Activated CD4-positive, alpha-beta T cell treated with anti-CD3 and anti-CD28 coated beads, Interleukin-2, amount 50 U/mL, for 48 hours (primary cell): ENCODE measurements around the gene TUBB2B.
A peak's percentile ranks its signal among the peaks of the same experiment; 100 is the strongest.
"Not testable (repeated sequence)": the region's sequence is repeated elsewhere in the genome, so short reads cannot be mapped to it uniquely, and the experiment has no call there.

Experiments
- DNase-seq, 2 experiments: peaks; one replicate each; pipeline ENCODE4 v3.0.0-alpha.2; 2020

Gene TUBB2B

GRCh38 chr6:3258201-3258600, 30.7 kb upstream of the TUBB2B start:
- no peak for DNase-seq

- DNase-seq = no peak
These were observed 26.1 kb upstream of the TUBB2B start for GRCh38 chr6:3253597-3253961.

GRCh38 chr6:3252861-3253596, 25.6 kb upstream of the TUBB2B start:
- DNase-seq = no peak

GRCh38 chr6:3252369-3252768, 24.9 kb upstream of the TUBB2B start:
- no peak for DNase-seq

GRCh38 chr6:3251462-3252314, 24.2 kb upstream of the TUBB2B start:
- peak; percentile 83 to 87 for DNase-seq

GRCh38 chr6:3250231-3250675, 22.8 kb upstream of the TUBB2B start:
- no peak for DNase-seq

GRCh38 chr6:3249821-3250220, 22.4 kb upstream of the TUBB2B start:
- no peak for DNase-seq

- no peak for DNase-seq
These were observed 20.0 kb upstream of the TUBB2B start for GRCh38 chr6:3247255-3248146.

- DNase-seq = no peak
These were observed 17.8 kb upstream of the TUBB2B start for GRCh38 chr6:3245216-3245615.

- DNase-seq = not testable (repeated sequence)
These were observed 17.3 kb upstream of the TUBB2B start for GRCh38 chr6:3244832-3245161.

GRCh38 chr6:3244003-3244831, 16.8 kb upstream of the TUBB2B start:
- no peak for DNase-seq

GRCh38 chr6:3242768-3243167, 15.3 kb upstream of the TUBB2B start:
- DNase-seq = no peak

- DNase-seq = not testable (repeated sequence)
These were observed 14.3 kb upstream of the TUBB2B start for GRCh38 chr6:3241745-3242144.

GRCh38 chr6:3240595-3240994, 13.1 kb upstream of the TUBB2B start:
- DNase-seq = no peak

GRCh38 chr6:3239110-3239830, 11.8 kb upstream of the TUBB2B start:
- DNase-seq = no peak

- no peak for DNase-seq
These were observed 10.6 kb upstream of the TUBB2B start for GRCh38 chr6:3237761-3238662.

- no peak for DNase-seq
These were observed 8.6 kb upstream of the TUBB2B start for GRCh38 chr6:3236005-3236404.

- DNase-seq = no peak
These were observed 8.0 kb upstream of the TUBB2B start for GRCh38 chr6:3235486-3235885.

- DNase-seq = no peak
These were observed 6.5 kb upstream of the TUBB2B start for GRCh38 chr6:3233904-3234303.

GRCh38 chr6:3233321-3233720, 5.9 kb upstream of the TUBB2B start:
- DNase-seq = no peak
